ENCODE data around the gene ST13.

Gene ST13

GRCh38 chr22:40857309-40857855, 943 bp upstream of the ST13 start:
- TF ChIP-seq TAF1 (IDR thresholded peaks at IDR 0.05; ENCODE audit: borderline replicate concordance, insufficient read depth, low read length) (no peak), POLR2AphosphoS5 (IDR thresholded peaks at IDR 0.05; ENCODE audit: low read depth, low read length) (no peak), FOXP2 (optimal IDR thresholded peaks at IDR 0.05; ENCODE audit: borderline replicate concordance, extremely low read depth, extremely low read length, insufficient read depth) (no peak), REST (IDR thresholded peaks at IDR 0.05; ENCODE audit: insufficient read depth in 1 of 2, low read depth in 2 of 2, low read length in 2 of 2) (no peak), SIN3A (IDR thresholded peaks at IDR 0.05; ENCODE audit: borderline replicate concordance, insufficient read depth, low read length) (no peak)

- TF ChIP-seq POLR2AphosphoS5 (IDR thresholded peaks at IDR 0.05; ENCODE audit: low read depth, low read length) (peak; percentile 14; the same call in 1 of the 2 replicates), SIN3A (IDR thresholded peaks at IDR 0.05; ENCODE audit: borderline replicate concordance, insufficient read depth, low read length) (no peak)
Measured at GRCh38 chr22:40855979-40856512, 393 bp downstream of the ST13 start.

GRCh38 chr22:40855071-40855978, 1.1 kb downstream of the ST13 start:
- TF ChIP-seq TAF1 (IDR thresholded peaks at IDR 0.05; ENCODE audit: borderline replicate concordance, insufficient read depth, low read length): no peak
- TF ChIP-seq SIN3A (IDR thresholded peaks at IDR 0.05; ENCODE audit: borderline replicate concordance, insufficient read depth, low read length): 0 out of 2 replicates have a peak, but pooled peaks have one; percentile 21
- TF ChIP-seq POLR2AphosphoS5 (IDR thresholded peaks at IDR 0.05; ENCODE audit: low read depth, low read length): no peak
- TF ChIP-seq FOXP2 (optimal IDR thresholded peaks at IDR 0.05; ENCODE audit: borderline replicate concordance, extremely low read depth, extremely low read length, insufficient read depth): no peak
- TF ChIP-seq REST (IDR thresholded peaks at IDR 0.05; ENCODE audit: insufficient read depth in 1 of 2, low read depth in 2 of 2, low read length in 2 of 2): no peak

- TF ChIP-seq FOXP2 (optimal IDR thresholded peaks at IDR 0.05; ENCODE audit: borderline replicate concordance, extremely low read depth, extremely low read length, insufficient read depth) (no peak), TAF1 (IDR thresholded peaks at IDR 0.05; ENCODE audit: borderline replicate concordance, insufficient read depth, low read length) (no peak), SIN3A (IDR thresholded peaks at IDR 0.05; ENCODE audit: borderline replicate concordance, insufficient read depth, low read length) (no peak), POLR2AphosphoS5 (IDR thresholded peaks at IDR 0.05; ENCODE audit: low read depth, low read length) (no peak), REST (IDR thresholded peaks at IDR 0.05; ENCODE audit: insufficient read depth in 1 of 2, low read depth in 2 of 2, low read length in 2 of 2) (no peak)
Measured at GRCh38 chr22:40853961-40854360, 2.5 kb downstream of the ST13 start.

- no peak for TF ChIP-seq FOXP2 (optimal IDR thresholded peaks at IDR 0.05; ENCODE audit: borderline replicate concordance, extremely low read depth, extremely low read length, insufficient read depth)
Measured at GRCh38 chr22:40853333-40853732, 3.1 kb downstream of the ST13 start.

GRCh38 chr22:40844951-40845350, 11.5 kb downstream of the ST13 start:
- TF ChIP-seq FOXP2 (optimal IDR thresholded peaks at IDR 0.05; ENCODE audit: borderline replicate concordance, extremely low read depth, extremely low read length, insufficient read depth) (no peak), TAF1 (IDR thresholded peaks at IDR 0.05; ENCODE audit: borderline replicate concordance, insufficient read depth, low read length) (no peak), SIN3A (IDR thresholded peaks at IDR 0.05; ENCODE audit: borderline replicate concordance, insufficient read depth, low read length) (no peak), REST (IDR thresholded peaks at IDR 0.05; ENCODE audit: insufficient read depth in 1 of 2, low read depth in 2 of 2, low read length in 2 of 2) (no peak), POLR2AphosphoS5 (IDR thresholded peaks at IDR 0.05; ENCODE audit: low read depth, low read length) (no peak)
